SU-DHL-6 (cell line): ENCODE results near the gene CRKL.

Experiments used
- H2AFZ ChIP-seq: fragments of 200-600 bp; sonication (generic); 2 replicates; pipeline ENCODE4 v1.6.1; 2014; ENCODE audit warnings: low read depth, mild to moderate bottlenecking, moderate library complexity, mixed read lengths, antibody characterized with exemption, low read length; ENCODE audit not compliant: severe bottlenecking
- H3F3A ChIP-seq: fragments of 200-600 bp; shearing (Covaris generic); 2 replicates; pipeline ENCODE4 v1.6.0; 2016; ENCODE audit warnings: antibody characterized with exemption, mild to moderate bottlenecking; ENCODE audit not compliant: insufficient read depth
- H3K27ac ChIP-seq: fragments of 200-600 bp; sonication (generic); 2 replicates; pipeline ENCODE4 v1.5.1; 2016; ENCODE audit warnings: low read depth, mild to moderate bottlenecking, low read length, moderate library complexity, mixed read lengths
- H3K27me3 ChIP-seq: fragments of 200-600 bp; sonication (generic), shearing (Covaris generic); 2 replicates; pipeline ENCODE4 v1.6.0; 2014; ENCODE audit warnings: mild to moderate bottlenecking, low read length
- H3K36me3 ChIP-seq: fragments of 200-600 bp; sonication (generic); 2 replicates; pipeline ENCODE4 v1.6.1; 2014; ENCODE audit warnings: mild to moderate bottlenecking, low read length, mixed read lengths
- H3K4me2 ChIP-seq: fragments of 300-600, 200-600 bp; shearing (Covaris generic), sonication (generic); 2 replicates; pipeline ENCODE4 v1.6.0; 2014; ENCODE audit warnings: low read length, low read depth, mild to moderate bottlenecking; ENCODE audit not compliant: poor library complexity, severe bottlenecking
- H3K4me3 ChIP-seq: fragments of 200-600 bp; sonication (generic); 2 replicates; pipeline ENCODE4 v1.5.1; 2014; ENCODE audit warnings: antibody characterized with exemption, low read length, mild to moderate bottlenecking, mixed read lengths; ENCODE audit not compliant: insufficient read depth, poor library complexity, severe bottlenecking
- H3K79me2 ChIP-seq: fragments of 200-600 bp; sonication (generic); 2 replicates; pipeline ENCODE4 v1.6.1; 2014; ENCODE audit warnings: mild to moderate bottlenecking, low read length, moderate library complexity; ENCODE audit not compliant: insufficient read depth
- H3K9ac ChIP-seq: fragments of 200-600 bp; sonication (generic); 2 replicates; pipeline ENCODE4 v1.7.0; 2014; ENCODE audit warnings: mild to moderate bottlenecking, low read length
- H3K9me2 ChIP-seq: fragments of 200-600 bp; sonication (generic); replicated peaks from 2 replicates; pipeline ENCODE4 v1.6.1; 2014; ENCODE audit warnings: low read length; ENCODE audit not compliant: insufficient read depth
- H3K9me3 ChIP-seq: fragments of 200-600 bp; sonication (generic); 2 replicates; pipeline ENCODE4 v1.6.1; 2014; ENCODE audit warnings: low read length, mixed read lengths; ENCODE audit not compliant: insufficient read depth
- H4K20me1 ChIP-seq: fragments of 200-600 bp; sonication (generic); 2 replicates; pipeline ENCODE4 v1.6.1; 2014; ENCODE audit warnings: low read depth, mild to moderate bottlenecking, antibody characterized with exemption, low read length, moderate library complexity, mixed read lengths
- CTCF ChIP-seq: fragments of 200-600 bp; sonication (generic); IDR thresholded peaks from one replicate; pipeline ENCODE4 v1.5.1; 2017; ENCODE audit warnings: antibody characterized with exemption, mild to moderate bottlenecking, low read length, moderate library complexity; ENCODE audit not compliant: insufficient read depth, poor library complexity, severe bottlenecking
- EZH2phosphoT487 ChIP-seq: fragments of 200-600 bp; sonication (generic), shearing (Covaris generic); conservative IDR thresholded peaks from 2 replicates; pipeline ENCODE4 v1.6.1; 2018; ENCODE audit warnings: mild to moderate bottlenecking, antibody characterized with exemption, low read length, moderate library complexity, mixed read lengths

Gene CRKL

GRCh38 chr22:20884454-20884853, 32.8 kb upstream of the CRKL start:
- TF ChIP-seq CTCF (no peak), EZH2phosphoT487 (no peak)
- H3K36me3 ChIP-seq, result no peaks in the 10 kb centered on the region
- no peak overlapping the region for H3K4me2 ChIP-seq
- no peaks in the 10 kb centered on the region for H3F3A ChIP-seq
- H4K20me1 ChIP-seq, result no peaks in the 10 kb centered on the region
- no peak overlapping the region for H2AFZ ChIP-seq
- no peaks in the 10 kb centered on the region for H3K27me3 ChIP-seq
- no peak overlapping the region for H3K4me3 ChIP-seq
- H3K79me2 ChIP-seq, result no peaks in the 10 kb centered on the region
- no peaks in the 10 kb centered on the region for H3K9me2 ChIP-seq
- no peak overlapping the region for H3K9ac ChIP-seq
- no peaks in the 10 kb centered on the region for H3K9me3 ChIP-seq
- no peak overlapping the region for H3K27ac ChIP-seq

GRCh38 chr22:20885017-20885556, 32.1 kb upstream of the CRKL start:
- Histone ChIP-seq H3K9me3 (no peaks in the 10 kb centered on the region), H3K9ac (no peak overlapping the region), H3F3A (no peaks in the 10 kb centered on the region), H3K27me3 (no peaks in the 10 kb centered on the region), H3K4me2 (no peak overlapping the region), H3K36me3 (no peaks in the 10 kb centered on the region), H4K20me1 (no peaks in the 10 kb centered on the region), H3K4me3 (no peak overlapping the region), H3K27ac (no peak overlapping the region), H2AFZ (no peak overlapping the region), H3K79me2 (no peaks in the 10 kb centered on the region), H3K9me2 (no peaks in the 10 kb centered on the region)
- no peak for TF ChIP-seq EZH2phosphoT487
- no peak for TF ChIP-seq CTCF

- H3K9ac ChIP-seq, result no peak overlapping the region
These were observed 31.5 kb upstream of the CRKL start for GRCh38 chr22:20885557-20886323.

More at GRCh38 chr22:20885557-20886323, 31.5 kb upstream of the CRKL start:
- Histone ChIP-seq H3K9me3 (no peaks in the 10 kb centered on the region), H3K27me3 (no peaks in the 10 kb centered on the region), H2AFZ (no peak overlapping the region), H3K4me2 (no peak overlapping the region), H3K27ac (no peak overlapping the region), H3K36me3 (no peaks in the 10 kb centered on the region), H3K9me2 (no peaks in the 10 kb centered on the region), H3F3A (no peaks in the 10 kb centered on the region), H4K20me1 (no peaks in the 10 kb centered on the region), H3K4me3 (no peak overlapping the region), H3K79me2 (no peaks in the 10 kb centered on the region)
- TF ChIP-seq CTCF (no peak), EZH2phosphoT487 (no peak)
